NCI-H82 (cell line): Measurements from ENCODE around the gene RICTOR.

ENCODE experiments used
- DNase-seq: peaks from one replicate; lab custom pipeline; 2025; lab: John Stamatoyannopoulos, UW

Gene RICTOR

DNA sequence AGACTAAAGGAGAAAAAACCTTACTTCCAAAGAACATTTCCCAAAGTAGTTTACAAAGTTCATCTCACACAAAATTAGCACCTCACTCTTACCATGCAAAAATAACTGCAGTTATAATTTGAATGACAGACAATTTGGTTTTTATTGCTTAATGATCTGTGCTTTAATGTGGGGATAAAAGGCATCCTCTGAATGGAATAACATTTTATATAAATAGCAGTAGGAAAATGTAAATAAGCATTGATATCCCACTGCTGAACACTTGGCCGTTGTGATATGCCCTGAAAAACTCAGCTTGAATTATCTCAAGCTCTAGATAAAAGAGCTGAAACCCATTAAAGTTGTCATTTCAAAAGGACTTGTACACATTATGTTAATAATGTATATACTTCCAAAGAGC is 135.2 kb downstream of the RICTOR start:
- DNase-seq, result no peak

DNA sequence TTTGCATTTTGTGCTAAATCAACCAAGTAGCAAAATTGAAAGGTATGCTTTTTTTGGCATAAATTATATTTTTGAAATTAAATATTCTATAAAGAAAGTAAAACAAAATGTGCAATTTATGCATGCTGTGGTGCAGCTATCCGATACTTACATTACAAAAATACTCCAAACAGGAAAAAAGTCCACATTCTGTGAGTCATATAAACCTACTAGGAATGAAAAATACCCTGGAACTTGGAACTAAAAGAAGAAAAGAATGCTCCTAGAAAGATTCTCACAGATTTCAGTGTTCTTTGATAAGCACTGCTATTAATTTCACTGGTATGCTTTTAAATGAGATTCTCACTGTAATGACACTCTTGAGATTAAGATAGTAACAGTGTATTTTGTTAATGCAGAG is 135.8 kb downstream of the RICTOR start:
- no peak for DNase-seq

DNA sequence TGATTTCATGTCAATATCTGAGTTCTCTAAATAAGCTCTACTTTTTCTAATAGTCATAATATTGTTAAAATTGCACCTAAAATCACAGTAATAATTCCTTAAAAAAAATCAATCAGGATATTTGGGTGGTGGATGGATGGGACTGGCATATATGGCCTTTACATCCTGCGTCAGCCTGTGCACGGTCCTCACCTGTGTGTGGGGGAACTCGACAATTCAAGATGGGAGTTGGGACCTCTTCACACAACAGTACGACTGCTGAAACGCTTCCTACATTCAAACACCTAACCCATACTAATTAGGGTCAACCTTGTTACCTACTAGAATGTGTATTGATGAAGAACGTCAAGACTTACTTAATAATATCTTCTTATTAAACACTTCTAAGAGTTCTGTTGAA is 137.9 kb downstream of the RICTOR start:
- no peak for DNase-seq

DNA sequence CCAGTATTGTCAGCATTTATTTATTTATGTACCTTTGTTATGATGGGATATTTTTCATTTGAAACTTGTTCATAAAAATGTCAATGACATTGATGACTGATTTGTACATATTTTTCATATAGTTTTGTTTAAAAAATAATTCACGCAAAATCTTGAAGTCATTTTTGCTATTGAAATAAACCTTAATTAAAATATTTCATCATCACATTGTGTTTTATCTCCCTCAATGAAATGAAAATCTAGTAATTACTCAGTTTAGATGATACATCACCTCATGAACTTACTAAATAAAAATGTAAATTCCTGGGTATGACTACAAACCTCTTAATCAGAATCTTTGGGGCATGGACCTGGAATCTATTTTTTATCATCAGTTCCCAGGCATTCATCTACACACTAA is 138.8 kb downstream of the RICTOR start:
- DNase-seq, result no peak

DNA sequence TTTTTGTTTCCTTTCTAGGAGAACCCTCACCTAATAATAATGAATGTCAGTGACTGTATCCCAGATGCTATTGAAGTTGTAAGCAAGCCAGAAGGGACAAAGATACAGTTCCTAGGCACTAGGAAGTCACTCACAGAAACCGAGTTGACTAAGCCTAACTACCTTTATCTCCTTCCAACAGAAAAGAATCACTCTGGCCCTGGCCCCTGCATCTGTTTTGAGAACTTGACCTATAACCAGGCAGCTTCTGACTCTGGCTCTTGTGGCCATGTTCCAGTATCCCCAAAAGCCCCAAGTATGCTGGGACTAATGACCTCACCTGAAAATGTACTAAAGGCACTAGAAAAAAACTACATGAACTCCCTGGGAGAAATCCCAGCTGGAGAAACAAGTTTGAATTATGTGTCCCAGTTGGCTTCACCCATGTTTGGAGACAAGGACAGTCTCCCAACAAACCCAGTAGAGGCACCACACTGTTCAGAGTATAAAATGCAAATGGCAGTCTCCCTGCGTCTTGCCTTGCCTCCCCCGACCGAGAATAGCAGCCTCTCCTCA is 141.3 kb downstream of the RICTOR start:
- no peak for DNase-seq

DNA sequence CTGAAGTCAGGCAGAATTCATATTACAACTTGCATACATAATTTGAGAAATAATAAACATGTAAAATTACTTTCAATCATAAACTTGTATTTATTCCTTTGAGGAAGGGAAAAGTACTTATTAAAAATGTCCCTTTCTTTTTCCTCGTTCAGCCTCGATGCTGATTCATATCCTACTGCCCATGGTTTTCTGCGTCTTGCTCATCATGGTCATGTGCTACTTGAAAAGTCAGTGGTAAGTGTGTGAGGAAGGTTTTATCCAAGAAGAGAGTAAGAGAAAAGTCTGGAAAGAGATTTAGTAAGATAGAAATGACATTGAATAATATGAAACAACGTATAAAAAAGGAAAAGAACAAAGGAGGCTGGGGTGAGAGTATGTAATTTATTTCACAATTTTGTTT is 142.5 kb downstream of the RICTOR start:
- DNase-seq, result no peak

DNA sequence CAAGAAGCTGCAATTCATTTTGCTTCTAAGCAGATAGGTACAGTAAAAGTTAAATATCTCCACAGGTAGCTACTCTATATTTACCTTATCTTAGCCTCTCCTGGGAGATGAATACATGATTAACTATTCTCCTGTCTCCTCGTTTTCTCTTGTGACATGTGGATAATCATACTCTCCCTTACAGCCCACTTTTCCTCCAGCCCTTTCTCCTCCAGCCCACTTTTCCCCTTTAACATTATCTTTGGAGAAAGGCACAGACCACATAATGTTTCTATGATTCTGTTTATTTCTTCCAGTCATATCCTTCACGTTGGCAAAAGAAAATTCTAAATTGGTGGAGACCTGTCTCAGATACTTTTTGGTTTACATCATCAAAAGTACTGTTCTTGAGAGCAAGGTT is 144.4 kb downstream of the RICTOR start:
- no peak for DNase-seq

DNA sequence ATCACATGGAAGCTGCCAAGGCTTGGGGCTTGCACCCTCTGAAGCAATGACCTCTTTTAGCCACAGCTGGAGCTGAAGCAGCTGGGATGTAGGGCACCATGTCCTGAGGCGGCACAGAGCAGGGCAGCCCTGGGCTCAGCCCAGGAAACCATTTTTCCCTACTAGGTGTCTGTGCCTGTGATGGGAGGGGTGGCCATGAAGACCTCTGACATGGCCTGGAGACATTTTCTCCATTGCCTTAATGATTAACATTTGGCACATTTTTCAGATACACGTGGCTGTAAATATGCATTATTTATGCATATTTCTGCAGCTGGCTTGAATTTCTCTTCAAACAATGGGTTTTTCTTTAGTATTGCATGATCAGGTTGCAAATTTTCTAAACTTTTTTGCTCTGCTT is 146.7 kb downstream of the RICTOR start:
- DNase-seq, result no peak

DNA sequence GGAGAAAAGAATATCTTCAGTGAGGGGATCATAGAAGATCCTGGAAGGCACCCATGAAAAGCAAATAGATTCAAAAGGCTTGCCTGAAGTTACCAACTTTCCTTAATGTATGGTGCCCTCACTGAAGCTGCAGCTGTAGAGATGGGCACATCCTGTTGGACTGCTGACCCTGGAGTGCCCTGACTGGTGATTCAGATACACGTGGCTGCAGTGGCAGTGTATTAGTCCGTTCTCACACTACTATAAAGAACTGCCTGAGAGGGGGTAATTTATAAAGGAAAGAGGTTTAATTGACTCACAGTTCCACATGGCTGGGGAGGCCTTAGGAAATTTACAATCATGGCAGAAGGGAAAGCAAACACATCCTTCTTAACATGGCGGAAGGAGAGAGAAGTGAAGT is 148.1 kb downstream of the RICTOR start:
- DNase-seq, result no peak

DNA sequence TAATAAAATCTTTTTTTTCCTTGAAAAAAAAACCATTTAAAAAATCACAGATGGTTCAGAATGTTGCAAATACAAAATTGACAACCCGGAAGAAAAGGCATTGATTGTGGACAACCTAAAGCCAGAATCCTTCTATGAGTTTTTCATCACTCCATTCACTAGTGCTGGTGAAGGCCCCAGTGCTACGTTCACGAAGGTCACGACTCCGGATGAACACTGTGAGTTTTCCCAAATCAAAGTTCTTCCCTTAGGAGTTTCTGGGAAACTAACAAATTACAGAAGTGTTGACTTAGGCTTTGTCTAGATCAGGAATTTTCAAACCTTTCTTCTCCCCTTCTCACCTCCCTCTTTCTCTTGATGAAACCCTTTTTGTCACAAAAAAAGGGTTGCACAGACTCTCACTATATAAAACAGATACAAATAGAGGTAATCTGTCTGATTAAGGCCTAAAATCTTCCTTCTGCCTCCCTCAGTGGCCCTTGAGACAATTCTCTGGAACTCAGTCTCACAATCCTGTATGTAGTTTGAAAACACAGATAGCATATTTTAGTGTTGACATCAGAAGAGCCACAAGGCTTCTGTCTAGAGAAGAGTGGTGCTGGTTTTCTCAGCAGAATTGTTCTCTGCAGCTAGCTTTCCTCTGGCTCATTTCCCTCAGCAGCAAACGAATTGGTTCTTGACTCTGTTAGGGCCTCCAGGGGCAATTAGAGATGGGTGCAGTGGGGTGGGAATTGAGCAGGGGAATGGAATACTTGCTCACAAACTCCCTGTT is 148.9 kb downstream of the RICTOR start:
- no peak for DNase-seq

DNA sequence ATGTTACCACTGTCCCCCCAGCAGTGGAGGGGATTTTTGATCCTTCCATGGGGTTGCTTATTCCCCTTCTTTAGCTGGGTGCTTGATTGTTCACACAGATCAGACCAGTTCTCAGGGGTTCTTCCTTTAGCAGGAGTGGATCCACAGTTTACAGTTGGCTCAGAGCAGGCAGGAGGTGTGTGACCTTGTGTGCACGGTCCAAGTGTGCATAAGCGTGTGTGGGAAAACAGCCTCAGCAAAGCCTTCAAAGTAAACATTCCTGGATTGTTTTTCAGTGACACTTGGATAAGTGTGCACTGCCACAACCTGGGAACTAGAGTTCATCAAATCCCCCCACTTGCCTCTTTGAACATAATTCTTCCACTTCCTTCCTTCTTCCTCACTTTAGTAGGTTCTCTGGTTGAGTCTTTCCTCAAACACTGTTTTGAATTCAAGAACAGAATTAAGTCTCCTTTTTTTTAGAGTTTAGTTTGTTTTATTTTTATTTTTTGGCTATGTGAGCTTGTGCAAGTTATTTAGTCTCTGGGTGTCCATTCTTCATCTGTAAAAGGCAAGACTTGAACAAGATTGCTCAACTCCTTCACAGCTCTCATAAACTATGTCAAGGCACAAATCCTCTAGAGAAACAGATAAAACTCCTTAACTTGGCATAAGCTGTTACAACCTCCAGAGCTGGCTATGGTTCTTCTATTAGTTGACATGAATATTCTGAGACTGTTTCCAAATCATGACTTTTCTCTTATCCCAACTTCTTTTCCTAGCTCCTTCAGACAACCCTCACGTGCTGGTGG is 150.3 kb downstream of the RICTOR start:
- no peak for DNase-seq

DNA sequence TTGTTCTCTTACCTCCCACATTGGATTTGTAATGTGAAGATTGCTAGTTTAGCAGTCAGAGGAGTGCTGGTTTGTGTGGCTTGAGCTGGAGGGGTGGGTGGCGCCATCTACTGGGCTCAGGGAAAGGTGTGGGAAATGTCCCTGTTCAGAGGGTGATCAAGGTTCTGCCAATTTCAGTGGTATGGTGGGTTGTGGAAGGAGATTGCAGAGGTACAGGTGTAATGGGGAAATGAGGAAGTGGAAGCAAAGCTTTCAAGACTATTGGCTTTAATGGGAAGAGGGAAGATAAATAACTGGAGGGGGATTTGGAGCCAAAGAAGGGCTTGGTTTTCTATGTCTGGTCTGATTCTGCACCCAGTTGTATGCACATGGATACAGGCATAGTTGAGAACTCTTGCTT is 152.0 kb downstream of the RICTOR start:
- DNase-seq, result peak; percentile 66

DNA sequence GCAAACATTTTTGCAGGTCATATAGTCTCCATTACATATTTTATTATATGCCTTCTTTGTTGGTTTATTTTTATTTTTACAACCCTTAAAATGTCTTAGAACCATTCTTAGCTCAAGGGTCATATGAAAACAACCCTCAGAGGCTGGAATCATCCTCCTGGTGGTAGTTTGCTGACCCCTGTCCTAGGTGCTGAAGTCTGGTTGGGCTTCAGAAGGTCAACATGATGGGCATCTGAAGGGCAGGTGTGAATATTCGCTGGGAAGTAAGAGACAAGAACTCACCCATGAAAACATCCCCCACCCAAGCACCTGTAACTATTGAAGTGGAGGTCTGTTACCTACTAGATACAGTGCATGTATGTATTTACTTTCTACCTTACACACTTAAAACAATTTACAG is 153.0 kb downstream of the RICTOR start:
- no peak for DNase-seq

DNA sequence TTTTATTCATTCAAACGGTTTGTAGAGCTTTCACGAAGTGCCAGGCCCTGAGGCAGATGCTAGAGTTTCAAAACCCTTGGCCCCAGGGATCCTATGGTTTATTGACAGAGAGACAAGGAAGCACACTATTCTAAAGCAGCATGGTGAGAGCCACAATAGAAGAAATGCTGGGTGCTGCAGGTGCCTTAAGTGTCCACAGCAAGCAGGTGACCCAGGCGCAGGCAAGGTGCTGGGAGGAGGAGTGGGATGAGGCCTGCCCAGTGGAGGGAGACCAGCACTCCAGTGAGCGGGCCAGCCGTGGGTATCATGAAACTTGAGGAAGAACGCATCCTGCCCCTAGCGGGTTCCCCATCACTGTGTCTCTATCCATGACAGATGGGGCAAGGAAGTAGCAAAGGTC is 157.4 kb downstream of the RICTOR start:
- no peak for DNase-seq

DNA sequence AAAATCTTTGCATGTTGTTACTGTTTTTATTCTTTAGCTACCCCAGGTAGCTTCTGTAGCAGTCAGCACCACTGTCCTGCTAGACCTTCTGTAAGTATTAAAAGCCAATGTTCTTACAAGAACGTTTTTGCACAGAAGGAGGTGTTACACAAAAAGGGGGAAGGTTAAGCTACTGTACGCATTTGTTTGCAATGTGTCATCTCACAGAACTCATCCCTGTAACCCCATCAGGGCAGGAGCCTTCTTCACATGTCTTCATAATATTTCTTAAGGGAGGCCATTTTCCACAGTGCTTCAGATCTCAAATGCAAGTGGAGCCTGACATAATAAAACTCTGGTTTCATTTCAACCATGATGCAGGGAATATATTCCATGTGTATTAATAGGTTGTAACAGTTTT is 160.5 kb downstream of the RICTOR start:
- DNase-seq, result no peak

DNA sequence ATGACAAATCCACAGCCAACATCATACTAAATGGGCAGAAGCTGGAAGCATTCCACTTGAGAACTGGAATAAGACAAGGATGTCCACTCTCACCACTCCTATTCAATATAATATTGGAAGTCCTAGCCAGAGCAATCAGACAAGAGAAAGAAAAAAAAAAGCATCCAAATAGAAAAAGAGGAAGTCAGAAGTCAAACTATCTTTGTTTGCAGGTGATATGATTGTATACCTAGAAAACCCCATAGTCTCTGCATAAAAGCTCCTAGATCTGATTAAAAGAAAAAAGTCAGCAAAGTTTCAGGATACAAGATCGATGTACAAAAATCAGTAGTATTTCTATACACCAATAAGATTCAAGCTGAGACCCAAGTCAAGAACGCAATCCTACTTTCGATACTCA is 162.3 kb downstream of the RICTOR start:
- DNase-seq, result no peak

DNA sequence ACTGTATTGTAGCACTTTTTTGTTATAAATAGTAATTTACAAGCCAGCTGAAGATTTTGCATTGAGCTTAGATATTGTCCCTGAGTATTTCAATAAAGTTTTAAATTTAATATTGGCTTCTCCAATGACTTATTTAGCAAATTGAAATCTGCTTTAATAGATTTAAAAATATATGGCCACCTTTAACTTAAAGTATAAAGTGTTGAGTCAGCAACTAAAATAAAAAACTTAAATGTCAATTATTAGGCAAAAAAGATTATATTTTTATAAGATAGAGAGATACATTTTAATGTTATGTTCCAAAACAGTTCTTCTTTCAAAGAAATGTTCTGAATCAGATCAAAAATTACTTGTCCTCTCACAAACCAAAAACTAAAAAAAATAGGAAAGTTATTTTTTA is 167.7 kb downstream of the RICTOR start:
- no peak for DNase-seq

DNA sequence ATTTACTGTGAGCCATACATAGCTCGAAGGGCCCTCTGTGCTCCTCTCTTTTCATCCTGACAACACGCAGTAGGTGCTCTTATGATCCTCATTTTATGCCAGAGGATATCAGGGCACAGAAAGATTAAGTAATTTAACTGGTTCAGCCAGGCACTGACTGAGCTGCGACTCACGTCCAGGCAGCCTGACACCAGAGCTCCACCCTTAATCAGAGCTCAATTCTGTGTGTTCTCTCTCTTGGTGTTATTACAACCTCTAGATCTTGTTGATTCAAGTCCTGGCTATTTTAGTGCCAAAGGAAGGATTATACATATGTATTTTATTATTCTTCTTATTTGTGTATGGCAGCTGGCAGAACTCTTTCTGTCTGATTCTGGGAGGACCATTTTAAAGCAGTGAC is 168.7 kb downstream of the RICTOR start:
- DNase-seq, result no peak

DNA sequence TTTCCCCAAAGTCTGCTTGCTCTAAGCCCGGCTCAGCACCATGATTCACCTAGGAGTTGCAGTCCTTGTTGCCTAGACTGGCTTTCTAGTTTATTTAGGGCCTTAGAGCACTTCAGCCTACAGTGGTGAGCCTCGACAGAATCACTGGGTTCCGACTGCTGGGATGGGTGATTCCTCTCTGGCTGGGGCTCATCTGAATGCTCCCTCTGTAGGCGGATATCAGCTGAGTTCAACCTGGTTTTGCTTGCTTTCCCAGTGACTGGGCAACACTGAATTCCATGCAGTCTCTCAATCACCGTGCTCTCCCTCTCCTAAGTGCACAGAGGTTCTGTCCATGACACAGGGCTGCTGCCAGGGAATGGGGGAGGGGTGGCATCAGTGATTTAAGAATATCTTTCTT is 174.3 kb downstream of the RICTOR start:
- no peak for DNase-seq

DNA sequence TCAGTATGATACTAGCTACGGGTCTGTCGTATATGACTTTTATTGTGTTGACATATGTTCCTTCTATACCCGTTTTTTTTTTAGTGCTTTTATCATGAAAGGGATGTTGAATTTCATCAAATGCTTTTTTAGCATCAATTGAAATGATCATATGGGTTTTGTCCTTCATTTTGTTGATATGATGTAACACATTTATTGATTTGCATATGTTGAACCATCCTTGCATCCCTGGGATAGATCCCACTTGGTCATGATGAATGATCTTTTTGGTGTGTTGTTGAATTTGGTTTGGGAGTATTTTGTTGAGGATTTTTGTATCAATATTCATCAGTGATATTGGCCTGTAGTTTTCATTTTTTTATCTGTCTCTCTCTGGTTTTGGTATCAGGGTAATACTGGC is 177.4 kb downstream of the RICTOR start:
- DNase-seq, result no peak

DNA sequence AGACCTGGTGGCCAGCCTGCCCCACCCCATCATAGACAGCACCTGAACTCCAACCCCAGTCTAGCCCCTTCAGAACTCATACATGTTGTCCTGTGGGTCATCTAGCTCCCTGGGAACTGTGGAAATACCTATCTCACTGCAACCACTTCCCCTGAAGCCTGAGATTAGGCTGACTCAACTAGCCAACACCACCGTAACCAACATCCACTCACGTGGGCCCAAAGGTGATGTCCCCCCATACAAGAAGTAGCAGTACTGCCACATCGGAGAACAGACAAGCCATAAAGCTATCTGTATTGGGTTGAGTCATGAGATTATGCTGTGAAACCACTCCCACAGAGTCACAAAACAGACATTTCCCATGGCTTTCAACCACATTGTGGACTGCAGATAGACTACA is 181.8 kb downstream of the RICTOR start:
- DNase-seq, result no peak

DNA sequence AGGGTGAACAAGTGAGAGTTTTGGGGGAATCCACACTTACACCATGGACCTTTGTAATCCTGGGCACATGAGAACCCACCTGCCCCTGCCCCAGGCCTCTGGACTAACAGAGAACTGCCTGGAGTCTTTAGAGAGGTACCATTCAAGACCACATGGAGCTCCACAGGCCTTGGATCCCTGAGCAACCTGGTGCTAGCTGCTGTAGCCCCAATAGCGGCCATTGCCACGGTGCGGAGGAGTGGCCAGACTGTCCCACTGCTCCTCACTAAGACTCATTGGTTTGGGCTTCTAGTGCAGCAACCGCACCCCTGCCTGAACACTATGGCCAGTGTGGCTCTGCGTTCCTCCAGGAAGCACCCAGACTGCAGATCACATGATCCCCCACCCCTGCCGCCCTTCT is 182.6 kb downstream of the RICTOR start:
- no peak for DNase-seq

DNA sequence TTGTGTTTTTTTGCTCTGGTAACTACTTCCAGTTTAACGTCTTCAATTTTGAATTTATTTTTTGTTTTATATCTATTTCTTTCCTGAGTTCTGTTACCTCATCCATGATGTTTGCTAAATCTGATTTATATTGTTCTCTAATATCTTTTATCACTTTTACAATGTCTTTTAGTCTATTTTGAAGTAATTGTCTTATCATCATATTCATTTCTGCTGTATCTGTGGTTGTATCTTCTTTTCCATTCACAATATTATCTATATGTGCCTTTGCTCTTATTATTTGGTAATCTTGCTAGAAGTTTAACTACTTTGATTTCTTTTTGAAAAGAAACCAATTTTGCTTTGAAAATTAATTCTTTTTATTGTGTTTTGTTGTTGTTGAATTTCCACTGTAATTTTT is 184.8 kb downstream of the RICTOR start:
- DNase-seq, result no peak
